ENCODE results near the gene ANO4.
A peak's percentile ranks its signal among the peaks of the same experiment; 100 is the strongest.
"Not testable (repeated sequence)": the region's sequence is repeated elsewhere in the genome, so short reads cannot be mapped to it uniquely, and the experiment has no call there.

The ANO4 gene

DNA sequence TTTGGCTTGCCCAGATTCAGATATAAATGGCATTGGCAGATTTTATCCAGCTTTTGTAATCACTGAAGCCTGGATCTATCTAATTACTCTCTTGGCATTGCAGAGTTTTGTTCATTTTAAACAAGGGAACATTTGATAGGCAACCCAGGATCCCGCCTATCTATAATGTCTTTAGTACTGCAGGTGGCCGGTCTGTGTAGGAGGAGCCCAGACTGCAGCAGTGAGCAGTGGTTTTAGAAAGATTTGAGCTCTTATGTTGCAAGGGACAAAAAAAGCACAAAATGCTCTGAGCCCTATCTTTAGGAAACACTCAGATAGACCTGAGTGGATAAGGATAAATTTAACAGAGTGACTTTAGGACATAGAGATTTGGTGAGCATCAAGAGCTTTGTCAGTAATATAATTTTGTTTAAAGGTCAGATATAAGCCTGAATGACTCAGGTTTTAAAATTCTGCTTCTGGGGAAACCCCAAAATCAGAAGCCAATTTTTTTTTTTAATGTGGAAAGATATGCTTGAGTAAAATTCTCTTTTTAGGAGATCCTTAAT, 250.0 kb downstream of the ANO4 start:
- no peak for DNase-seq (ENCODE audit: low read depth)

DNA sequence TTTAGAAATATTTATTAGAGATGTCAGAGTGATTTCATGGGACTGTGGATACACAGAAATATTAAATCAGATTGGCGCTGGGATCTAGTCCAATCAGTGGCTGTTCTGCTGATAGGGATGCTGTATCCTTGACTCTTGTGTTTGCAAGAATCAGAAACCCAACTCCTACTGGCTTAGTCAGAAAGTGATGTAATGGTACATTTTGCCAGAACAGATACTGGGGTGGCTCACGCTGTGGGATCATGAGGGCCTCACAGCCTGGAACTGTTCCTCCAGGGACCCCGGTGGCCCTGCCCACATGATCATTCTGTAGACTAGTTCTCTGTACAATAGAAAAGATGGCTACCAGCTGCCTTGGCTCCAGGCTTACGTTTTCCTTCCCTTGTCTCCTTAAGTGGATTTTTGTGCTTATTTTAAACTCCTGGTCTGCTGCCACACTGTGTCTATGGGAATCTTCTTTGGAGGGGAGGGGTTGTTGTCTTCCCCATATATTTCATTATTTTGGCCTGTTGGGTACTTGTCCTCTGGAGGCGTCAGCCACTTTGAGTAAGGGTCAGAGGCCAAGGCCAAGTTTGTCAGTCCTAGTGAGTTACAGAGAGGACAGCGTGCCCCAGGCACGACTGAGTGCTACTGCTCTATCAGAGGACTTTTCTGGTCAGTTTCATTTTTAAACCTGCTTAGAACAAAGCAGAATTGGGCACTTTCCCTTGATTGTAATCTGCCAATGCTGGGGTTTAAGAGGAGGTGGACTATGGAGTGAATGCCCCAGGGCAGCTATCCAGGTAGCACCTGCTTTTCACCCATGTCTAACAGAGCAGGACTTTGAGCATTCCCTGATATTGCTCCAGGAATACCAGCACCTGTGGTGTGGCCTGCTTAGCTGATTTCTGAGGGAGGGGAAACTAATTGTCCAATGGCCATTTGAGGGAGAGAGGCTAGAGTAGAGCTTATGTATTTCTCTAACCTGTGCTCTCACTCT, 251.2 kb downstream of the ANO4 start:
- no peak for DNase-seq (ENCODE audit: low read depth)

DNA sequence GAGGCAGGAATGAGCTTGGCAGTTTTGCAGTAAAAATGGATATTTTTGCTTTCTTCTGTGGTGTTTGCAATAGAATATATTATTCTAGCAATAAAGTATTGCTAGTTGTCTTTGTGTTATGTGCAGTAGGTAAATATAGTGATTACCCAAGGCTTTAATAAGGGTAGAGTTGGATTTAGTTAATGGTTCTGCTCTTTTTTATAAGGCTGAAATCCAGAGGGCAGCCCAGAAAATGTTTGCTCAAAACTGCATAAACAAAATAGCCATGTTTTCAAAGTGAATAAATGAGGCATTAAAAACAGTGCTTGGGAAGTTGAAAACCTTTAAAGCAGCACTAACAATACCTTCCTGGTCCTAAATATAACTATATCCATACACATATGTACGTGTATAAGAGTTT, 253.1 kb downstream of the ANO4 start:
- DNase-seq (ENCODE audit: low read depth) = no peak

DNA sequence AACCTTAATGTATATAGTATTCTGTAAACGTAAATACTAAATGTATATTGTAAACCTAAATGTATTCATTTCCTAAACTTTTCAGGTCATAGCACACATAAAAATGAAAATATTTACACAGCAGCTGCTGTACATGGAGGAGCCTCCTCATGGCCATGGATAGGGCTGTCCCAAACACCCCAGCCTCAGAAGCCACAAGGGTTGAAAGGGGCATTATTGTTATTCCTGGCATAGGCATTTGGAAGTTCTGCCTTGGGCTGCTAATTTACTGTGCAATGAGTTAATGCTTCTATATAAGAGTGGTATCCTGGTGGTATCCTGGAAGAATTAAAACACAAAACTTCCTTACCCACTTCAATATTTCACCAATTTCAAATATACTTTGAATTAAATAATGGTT, 256.1 kb downstream of the ANO4 start:
- no peak for DNase-seq (ENCODE audit: low read depth)

DNA sequence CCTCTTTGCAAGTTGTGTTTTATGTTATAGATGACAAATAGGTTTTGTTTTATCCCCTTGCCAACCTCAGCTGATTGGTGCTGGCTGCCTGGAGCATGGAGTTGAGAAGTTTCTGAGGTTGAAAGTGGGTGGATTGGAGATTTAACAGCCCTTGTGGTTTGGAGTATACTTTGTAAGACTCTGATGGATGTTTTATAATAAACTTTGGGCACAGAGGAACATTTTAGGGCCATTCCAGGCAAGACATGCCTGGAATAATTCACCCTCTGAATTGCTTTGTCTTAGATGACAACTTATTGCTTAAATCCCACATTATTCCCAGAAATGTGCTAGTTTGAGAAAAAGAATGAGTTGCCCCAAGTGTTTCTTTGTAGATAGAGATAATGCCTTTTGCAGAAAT, 256.6 kb downstream of the ANO4 start:
- peak; percentile 12 for DNase-seq (ENCODE audit: low read depth)

DNA sequence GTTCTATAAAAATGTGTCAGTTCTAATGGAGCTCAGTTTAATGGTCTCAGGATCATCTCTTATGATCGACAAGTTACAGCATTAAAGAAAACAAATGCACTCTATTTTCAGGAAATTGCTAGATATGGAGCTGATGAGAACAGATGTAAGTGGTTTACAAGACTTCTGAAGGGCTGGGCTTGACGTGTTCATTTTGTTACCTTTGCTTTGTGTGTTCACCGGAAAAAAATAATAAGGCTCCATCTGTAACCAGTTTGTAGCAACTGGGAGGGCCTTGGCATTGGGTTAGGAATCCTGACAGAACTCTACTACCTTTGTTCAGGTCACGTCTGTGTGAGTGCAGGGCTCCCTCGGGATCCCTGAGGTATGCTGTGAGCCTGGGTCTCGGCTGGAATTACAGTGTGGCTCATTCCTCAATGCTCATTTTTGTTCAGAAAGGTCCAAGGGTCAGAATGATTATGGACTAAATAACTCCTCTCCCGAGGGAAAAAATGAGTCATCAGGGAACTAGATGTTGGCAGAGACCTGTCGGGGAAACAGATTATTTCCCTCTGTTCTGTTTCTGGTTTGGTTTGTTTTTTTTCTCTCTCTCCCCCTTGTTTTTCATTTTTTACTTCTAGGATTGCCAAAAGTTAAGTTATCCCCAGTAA, 257.4 kb downstream of the ANO4 start:
- peak; percentile 81 for DNase-seq (ENCODE audit: low read depth)

DNA sequence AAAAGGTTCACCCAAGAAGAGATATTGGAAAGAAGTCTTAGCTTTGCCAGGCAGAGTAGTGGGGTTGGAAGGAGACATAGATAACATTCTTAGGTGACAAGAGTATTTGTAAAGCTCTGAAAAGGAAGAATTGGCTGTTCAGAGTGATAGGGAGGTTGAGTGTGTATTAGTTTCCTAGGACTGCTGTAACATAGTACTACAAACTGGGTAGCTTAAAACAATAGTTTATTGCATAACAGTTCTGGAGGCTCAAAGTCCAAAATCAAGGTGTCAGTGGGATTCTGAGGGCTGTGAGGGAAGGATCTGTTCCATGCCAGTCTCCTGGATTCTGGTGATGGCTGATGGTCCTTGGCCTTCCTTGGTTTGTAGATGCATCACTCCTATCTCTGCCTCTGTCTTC, 258.6 kb downstream of the ANO4 start:
- DNase-seq (ENCODE audit: low read depth) = no peak

DNA sequence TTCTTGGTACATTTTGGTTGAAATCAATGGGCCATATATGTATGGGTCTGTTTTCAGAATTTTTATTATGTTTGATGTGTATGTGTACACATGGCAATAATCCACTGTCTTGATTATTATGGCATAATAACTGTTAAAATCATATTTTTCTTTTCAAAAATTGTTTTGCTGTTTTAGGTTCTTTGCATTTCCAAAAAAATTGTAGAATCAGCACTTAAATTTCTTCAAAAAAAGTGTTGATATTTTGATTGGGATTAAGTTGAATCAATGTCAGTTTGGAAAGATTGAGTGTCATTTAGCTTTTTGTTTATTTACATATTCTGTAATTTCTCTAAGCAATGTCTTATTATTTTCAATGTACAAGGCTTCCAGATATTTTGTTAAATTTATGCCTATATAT, 261.4 kb downstream of the ANO4 start:
- no peak for DNase-seq (ENCODE audit: low read depth)

DNA sequence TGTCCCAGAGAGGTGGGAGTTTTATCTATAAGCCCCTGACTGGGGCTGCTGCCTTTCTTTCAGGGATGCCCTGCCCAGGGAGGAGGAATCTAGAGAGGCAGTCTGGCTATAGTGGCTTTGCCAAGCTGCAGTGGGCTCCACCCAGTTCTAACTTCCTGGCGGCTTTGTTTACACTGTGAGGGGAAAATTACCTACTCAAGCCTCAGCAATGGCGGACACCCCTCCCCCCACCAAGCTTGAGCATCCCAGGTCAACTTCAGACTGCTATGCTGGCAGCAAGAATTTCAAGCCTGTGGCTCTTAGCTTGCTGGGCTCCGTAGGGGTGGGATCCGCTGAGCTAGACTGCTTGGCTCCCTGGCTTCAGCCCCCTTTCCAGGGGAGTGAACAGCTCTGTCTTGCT, 267.9 kb downstream of the ANO4 start:
- DNase-seq (ENCODE audit: low read depth) = not testable (repeated sequence)

DNA sequence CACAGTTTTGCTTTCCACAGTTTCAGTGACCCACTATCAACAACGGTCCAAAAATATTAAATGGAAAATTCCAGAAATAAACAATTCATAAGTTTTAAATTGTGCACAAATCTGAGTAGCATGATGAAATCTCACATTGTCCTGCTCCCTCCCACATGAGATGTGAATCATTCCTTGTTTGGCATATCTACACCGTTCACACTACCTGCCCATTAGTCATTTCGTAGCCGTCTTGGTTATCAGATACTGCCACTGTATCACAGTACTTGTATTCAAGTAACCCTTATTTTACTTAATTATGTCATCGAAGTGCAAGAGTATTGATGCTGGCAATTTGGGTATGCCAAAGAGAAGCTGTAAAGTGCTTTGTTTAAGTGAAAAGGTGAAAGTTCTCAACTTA, 270.1 kb downstream of the ANO4 start:
- no peak for DNase-seq (ENCODE audit: low read depth)

DNA sequence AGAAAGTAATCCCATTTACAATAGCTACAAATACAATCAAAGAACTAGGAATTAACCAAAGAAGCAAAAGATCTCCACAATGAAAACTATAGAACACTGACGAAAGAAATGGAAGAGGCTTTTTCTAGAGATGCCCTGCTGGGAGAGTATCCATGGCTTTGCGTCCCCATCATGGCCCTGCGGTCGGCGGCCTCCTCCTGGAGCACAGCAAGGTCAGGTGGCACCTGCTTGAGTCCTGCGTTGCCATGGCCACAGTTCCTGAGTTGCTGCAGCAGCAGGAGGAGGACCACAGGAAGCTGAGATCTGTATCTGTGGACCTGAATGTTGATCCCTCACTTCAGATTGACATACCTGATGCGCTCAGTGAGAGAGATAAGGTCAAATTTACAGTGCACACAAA, 271.9 kb downstream of the ANO4 start:
- DNase-seq (ENCODE audit: low read depth) = no peak

DNA sequence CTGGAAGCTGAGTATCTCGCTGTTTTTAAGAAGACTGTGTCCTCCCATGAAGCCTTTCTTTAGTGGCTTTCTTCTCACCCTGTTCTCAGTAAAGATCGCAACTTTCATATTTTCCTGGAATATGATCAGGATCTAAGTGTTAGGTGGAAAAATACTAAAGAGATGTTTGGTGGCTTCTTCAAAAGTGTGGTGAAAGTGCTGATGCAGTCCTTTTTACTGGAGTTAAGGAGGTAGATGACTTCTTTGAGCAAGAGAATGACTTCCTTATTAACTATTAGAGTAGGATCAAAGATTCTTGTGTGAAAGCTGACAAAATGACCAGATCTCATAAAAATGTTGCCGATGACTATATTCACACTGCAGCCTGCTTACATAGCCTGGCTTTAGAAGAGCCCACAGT, 273.8 kb downstream of the ANO4 start:
- DNase-seq (ENCODE audit: low read depth) = no peak

DNA sequence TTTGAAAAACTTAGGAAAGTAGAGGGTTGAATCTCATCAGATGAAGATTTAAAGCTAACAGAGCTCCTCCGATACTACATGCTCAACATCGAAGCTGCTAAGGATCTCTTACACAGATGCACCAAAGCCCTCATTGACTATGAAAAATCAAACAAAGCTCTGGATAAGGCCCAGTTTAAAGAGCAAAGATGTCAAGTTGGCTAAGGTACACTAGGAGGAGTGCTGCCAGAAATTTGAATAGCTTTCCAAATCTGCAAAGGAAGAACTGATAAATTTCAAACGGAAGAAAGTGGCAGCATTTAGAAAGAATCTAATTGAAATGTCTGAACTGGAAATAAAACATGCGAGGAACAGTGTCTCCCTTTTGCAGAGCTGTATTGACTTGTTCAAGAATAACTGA, 274.3 kb downstream of the ANO4 start:
- DNase-seq (ENCODE audit: low read depth) = no peak

DNA sequence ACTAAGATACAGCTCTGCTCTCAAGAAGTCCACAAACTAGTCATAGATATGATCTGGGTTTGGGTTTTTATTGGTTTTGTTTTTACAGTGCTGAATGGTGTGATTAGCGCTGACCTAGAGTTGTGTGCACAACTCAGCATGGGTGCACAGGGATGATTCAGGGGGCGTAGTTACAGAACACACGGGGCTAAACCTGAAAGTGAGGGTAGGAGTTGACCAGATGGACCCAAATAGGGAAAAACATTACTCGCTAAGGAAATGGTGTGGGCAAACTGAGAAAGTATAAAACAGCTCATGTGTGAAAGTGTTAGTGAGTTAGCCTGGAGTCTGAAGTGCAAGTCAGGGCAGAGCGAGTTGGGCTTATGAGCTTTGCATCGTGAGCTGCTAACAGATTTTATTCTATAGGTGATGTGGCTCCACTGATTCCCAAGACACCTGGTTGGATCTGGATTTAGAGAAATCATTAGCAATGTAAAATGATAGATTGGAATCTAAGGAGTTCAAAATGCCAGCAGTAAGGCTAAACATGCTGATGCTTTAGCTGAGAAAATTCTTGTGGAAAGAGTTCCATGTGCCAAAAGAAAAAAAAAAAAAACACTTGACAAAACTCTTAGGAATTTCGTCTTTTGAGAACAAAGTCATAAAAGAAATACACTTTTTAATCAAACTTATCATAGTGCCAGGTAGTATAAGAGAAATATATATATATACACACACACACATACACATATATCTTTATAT, 280.5 kb downstream of the ANO4 start:
- DNase-seq (ENCODE audit: low read depth) = no peak

DNA sequence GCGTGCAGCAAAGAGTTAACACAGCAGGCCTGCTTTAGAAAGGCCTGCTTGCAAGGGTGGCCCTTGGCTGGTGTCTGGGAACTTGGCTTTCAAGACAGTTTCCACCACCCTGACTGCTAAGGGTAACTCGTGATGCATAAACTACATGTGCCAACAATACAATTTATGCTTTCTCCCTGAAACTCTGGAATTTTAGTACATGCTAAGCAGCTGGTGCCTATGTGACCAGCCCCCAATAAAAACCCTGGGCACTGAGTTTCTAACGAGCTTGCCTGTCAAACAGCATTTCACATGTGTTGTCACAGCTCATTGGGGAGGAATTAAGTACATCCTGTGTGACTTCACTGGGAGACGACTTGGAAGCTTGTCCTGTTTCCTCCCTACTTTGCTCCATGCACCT, 282.3 kb downstream of the ANO4 start:
- peak; percentile 6 for DNase-seq (ENCODE audit: low read depth)

DNA sequence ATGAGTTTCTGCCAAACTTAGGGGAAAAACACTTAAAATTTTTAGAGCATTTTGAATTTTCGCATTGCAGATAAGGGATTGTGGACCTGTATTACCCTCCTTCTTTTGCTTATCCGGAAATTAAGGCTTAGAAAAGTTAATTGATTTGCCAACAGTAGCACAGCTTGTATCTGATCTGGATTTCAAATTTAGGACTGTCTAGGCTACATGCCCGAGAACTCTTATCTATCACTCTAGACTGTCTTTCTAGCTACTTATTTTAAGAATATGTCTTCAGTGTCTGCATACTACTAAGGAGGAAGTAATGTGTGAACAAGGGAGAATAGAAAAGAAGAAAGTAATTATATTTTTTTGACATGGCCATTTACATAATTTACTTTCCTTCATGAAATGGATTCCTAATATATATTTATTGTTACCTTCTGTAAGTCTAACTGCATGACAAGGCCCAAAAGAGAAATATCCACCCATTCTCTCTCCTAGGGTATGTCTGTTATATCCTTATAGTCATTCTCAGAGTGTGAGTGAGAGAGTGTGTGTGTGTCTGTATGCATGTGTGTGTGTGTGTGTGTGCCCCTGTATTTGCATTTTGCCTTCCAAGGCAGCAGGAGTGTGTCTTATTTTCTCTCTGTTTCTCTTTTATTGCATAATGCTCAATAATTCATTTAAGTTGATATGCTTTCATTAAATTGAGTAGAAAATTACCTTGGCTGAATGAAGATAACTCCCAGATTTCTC, 283.4 kb downstream of the ANO4 start:
- no peak for DNase-seq (ENCODE audit: low read depth)

DNA sequence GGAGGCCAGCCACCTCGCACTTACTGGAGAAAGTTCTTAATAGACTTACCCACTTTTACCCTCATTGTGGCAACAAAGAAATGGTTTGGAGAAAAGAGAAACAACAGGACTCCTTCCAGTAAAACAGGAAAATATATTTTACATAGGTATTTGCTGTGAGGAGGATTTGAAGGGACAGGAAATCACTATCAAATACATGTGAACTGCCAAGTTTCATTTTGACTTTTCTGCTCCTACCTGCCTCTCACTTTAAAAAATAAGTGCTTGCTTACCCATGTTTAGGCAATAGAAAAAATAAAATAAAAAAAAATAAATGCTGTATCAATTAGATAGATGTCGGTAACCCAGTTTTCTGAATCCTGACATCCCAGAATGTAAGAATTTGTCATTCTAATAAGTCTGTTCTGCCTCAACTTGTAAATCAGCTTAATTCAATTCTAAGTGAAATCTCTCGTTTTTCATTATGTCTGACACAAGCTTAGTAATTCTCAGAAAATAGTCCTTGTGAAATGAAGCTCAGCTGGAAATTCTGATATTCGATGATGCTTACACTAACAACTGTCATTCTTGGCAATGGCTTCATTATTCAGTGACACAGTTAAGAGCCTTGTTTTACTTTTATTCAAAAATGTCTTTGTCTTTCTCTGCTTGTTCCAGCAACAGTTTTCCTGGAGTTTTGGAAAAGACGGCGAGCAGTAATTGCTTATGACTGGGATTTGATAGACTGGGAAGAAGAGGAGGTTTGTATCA, 284.1 kb downstream of the ANO4 start:
- DNase-seq (ENCODE audit: low read depth) = no peak

DNA sequence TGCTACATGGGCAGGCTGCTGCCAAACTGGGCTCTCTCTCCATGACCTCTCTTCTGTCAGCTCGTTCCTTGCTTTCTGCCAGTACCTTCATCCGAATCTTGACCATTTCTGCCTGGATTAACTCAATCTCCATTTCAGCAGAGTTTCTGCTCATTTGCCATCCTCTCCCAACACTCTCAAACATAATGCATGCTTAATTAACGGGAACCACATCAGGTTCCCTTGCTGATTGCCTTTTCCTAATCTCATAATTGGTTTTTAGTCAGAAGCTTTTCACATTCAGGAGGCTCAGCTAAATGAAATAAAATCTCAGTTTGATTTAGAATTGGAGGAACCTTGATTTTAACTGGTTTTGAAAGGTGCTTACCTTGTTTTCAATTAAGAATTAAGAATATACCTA, 288.1 kb downstream of the ANO4 start:
- no peak for DNase-seq (ENCODE audit: low read depth)

DNA sequence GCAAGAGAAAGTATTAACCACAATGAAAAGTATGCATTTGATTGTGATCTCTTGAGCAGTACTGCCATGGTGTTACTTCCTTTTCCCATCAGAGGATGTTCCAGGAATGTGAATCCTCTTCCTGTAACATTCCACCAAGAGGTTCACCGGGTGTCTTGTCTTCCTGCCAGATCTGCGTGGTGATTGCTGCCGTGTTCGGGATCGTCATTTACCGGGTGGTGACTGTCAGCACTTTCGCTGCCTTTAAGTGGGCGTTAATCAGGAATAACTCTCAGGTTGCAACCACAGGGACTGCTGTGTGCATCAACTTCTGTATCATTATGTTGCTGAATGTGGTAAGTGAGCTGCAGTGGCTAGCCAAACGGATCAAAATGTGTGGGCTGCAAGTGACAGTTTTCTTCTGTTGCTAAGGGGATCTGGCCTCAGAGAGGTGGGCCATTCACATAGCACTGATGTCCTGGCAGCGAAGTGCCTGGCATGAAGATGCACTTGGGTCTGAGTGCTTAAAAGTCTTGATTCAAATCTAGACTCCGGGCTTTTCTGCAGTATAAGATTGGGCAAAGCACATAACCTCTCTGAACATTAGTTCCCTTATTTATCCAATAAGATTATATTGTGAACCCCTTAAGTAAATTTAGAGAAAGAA, 292.0 kb downstream of the ANO4 start:
- DNase-seq (ENCODE audit: low read depth) = no peak

DNA sequence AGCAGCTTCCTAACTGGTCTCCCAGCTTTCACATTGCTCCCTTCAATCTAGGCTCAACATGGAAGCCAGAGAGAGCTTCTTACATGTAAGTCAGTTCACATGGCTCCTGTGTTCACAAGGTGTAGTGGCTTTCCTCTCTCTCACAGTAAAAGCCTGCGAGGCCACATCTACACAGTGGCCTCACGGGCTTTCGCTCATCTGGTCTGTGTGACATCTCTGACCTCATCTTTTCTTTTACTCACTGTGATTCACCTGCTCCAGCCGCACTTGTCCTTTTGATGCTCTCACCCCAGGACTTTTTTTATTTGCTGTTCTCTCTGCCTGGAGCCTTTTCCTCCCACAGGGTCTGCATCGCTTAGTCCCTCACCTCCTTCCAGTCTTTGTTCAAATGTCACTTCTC, 293.3 kb downstream of the ANO4 start:
- no peak for DNase-seq (ENCODE audit: low read depth)

DNA sequence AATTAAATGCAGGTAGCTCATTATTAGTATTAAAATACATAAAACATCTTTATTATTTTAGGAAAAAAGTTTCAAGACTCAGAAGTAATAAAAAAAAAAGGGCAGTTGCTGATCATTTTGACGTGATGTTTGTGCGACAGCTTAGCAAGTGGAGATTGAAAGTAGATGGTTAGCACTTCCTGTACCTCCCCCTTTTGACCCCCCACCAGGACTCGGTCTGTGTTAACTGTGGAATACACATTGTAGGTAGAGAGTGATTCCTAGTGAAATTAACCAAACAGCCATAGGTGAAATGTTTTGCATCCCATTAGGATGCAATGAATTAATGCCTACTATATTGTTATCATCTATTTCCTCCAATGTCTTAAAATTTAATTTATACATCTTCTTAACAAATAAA, 294.7 kb downstream of the ANO4 start:
- no peak for DNase-seq (ENCODE audit: low read depth)

Data from fibroblast of gingiva (primary cell).